HFFc6 (cell line): ENCODE data around the gene PRPF18. TPM values are rescaled to one million over a fixed set of nuclear protein-coding genes. Genes with fewer than 3 reads are reported as not detected.

Source experiments
- DNase-seq: peaks from one replicate; pipeline ENCODE4 v3.0.0-alpha.2; 2018
- H3K27ac Mint-ChIP-seq: 2 replicates; pipeline ENCODE4 v1.8.0; 2020; ENCODE audit warnings: mild to moderate bottlenecking, mixed read lengths
- H3K27me3 Mint-ChIP-seq: 2 replicates; pipeline ENCODE4 v1.8.0; 2021; ENCODE audit warnings: mild to moderate bottlenecking, moderate library complexity, mixed read lengths; ENCODE audit not compliant: insufficient read depth
- H3K36me3 Mint-ChIP-seq: 2 replicates; pipeline ENCODE4 v1.8.0; 2021; ENCODE audit warnings: low read depth, mixed read lengths
- H3K4me1 Mint-ChIP-seq: 2 replicates; pipeline ENCODE4 v1.8.0; 2020; ENCODE audit warnings: low read depth, mixed read lengths
- H3K4me3 Mint-ChIP-seq: 2 replicates; pipeline ENCODE4 v1.8.0; 2020; ENCODE audit warnings: mild to moderate bottlenecking, moderate library complexity, mixed read lengths
- H3K9me3 Mint-ChIP-seq: 2 replicates; pipeline ENCODE4 v1.8.0; 2020; ENCODE audit warnings: mild to moderate bottlenecking, mixed read lengths
- CTCF ChIP-seq: fragments of 200-600 bp; sonication (generic); IDR thresholded peaks from 2 replicates; pipeline ENCODE4 v1.5.0; 2021; ENCODE audit warnings: antibody characterized with exemption, mild to moderate bottlenecking
- total RNA-seq, 6 experiments: library from RNA; stranded (reverse); fragmentation: NEBNext Ultra II Directional; extraction: Animal tissue kit (Norgen Biotek cat#: 25700); gene quantifications; 2 replicates in 1 of 6; 3 replicates in 5 of 6; pipeline ENCODE4 v1.2.3, GENCODE V29; 2021

Gene PRPF18
- total RNA-seq, 6 experiments from 2014 or later, result 21.9 to 24.8 (median 23.0) TPM

GRCh38 chr10:13669182-13669855 lies 82.6 kb downstream of the PRPF18 start:
- H3K9me3 Mint-ChIP-seq, result no peaks in the 10 kb centered on the region
- peaks cover 77% of the 10 kb centered on the region for H3K36me3 Mint-ChIP-seq
- peak overlapping the region; percentile 54; the same call in 1 of the 2 replicates for H3K27ac Mint-ChIP-seq
- no peak overlapping the region for H3K4me3 Mint-ChIP-seq
- TF ChIP-seq CTCF, result no peak
- DNase-seq, result no peak
- H3K4me1 Mint-ChIP-seq, result peaks cover 17% of the 10 kb centered on the region
- H3K27me3 Mint-ChIP-seq, result peaks cover 3% of the 10 kb centered on the region

- H3K27ac Mint-ChIP-seq, result no peak overlapping the region
- H3K27me3 Mint-ChIP-seq, result peaks cover 3% of the 10 kb centered on the region
- no peak for TF ChIP-seq CTCF
- DNase-seq, result no peak
- H3K4me1 Mint-ChIP-seq, result peaks cover 15% of the 10 kb centered on the region
- H3K4me3 Mint-ChIP-seq, result no peak overlapping the region
- peaks cover 82% of the 10 kb centered on the region for H3K36me3 Mint-ChIP-seq
- no peaks in the 10 kb centered on the region for H3K9me3 Mint-ChIP-seq
These were observed 83.1 kb downstream of the PRPF18 start for GRCh38 chr10:13669901-13670300.

- H3K36me3 Mint-ChIP-seq, result peaks cover 79% of the 10 kb centered on the region
- DNase-seq, result no peak
- no peak overlapping the region; the same call in 1 of the 2 replicates for H3K27ac Mint-ChIP-seq
- H3K9me3 Mint-ChIP-seq, result no peaks in the 10 kb centered on the region
- no peak overlapping the region for H3K4me3 Mint-ChIP-seq
- peaks cover 3% of the 10 kb centered on the region for H3K27me3 Mint-ChIP-seq
- no peak for TF ChIP-seq CTCF
- H3K4me1 Mint-ChIP-seq, result peaks cover 11% of the 10 kb centered on the region
These were observed 83.5 kb downstream of the PRPF18 start for GRCh38 chr10:13670311-13670710.

- Mint-ChIP-seq H3K9me3 (no peaks in the 10 kb centered on the region), H3K27me3 (peaks cover 3% of the 10 kb centered on the region), H3K27ac (no peak overlapping the region), H3K36me3 (peaks cover 70% of the 10 kb centered on the region), H3K4me1 (peaks cover 10% of the 10 kb centered on the region; the same call in 1 of the 2 replicates), H3K4me3 (no peak overlapping the region)
- no peak for TF ChIP-seq CTCF
- no peak for DNase-seq
These were observed 85.1 kb downstream of the PRPF18 start for GRCh38 chr10:13671904-13672303.

GRCh38 chr10:13672548-13672947 lies 85.8 kb downstream of the PRPF18 start:
- no peaks in the 10 kb centered on the region for H3K9me3 Mint-ChIP-seq
- peaks cover 7% of the 10 kb centered on the region for H3K27me3 Mint-ChIP-seq
- DNase-seq, result no peak
- no peak for TF ChIP-seq CTCF
- H3K27ac Mint-ChIP-seq, result peak overlapping the region; percentile 32; the same call in 1 of the 2 replicates
- no peak overlapping the region for H3K4me3 Mint-ChIP-seq
- H3K36me3 Mint-ChIP-seq, result peaks cover 75% of the 10 kb centered on the region
- H3K4me1 Mint-ChIP-seq, result peaks cover 10% of the 10 kb centered on the region; the same call in 1 of the 2 replicates
